OCI-LY7 (cell line): ENCODE results near the gene CPA2.

Experiments
- CTCF ChIP-seq: fragments of 200-600 bp; sonication (generic); conservative IDR thresholded peaks from 2 replicates; pipeline ENCODE4 v1.5.1; 2014; ENCODE audit warnings: mild to moderate bottlenecking, antibody characterized with exemption, low read length, moderate library complexity, mixed read lengths
- EZH2phosphoT487 ChIP-seq: fragments of 200-600 bp; sonication (generic); IDR thresholded peaks from 2 replicates; pipeline ENCODE4 v1.6.1; 2018; ENCODE audit warnings: low read depth, borderline replicate concordance, mild to moderate bottlenecking, mixed run types, antibody characterized with exemption, low read length, moderate library complexity, mixed read lengths

- TF ChIP-seq CTCF = no peak
- TF ChIP-seq EZH2phosphoT487 = no peak
Observed at GRCh38 chr7:130234078-130234477, 32.6 kb upstream of the CPA2 start.
